ENCODE data around the gene TSR2. TPM values are rescaled to one million over a fixed set of nuclear protein-coding genes. Genes with fewer than 3 reads are reported as not detected.
"Not testable (repeated sequence)": the region's sequence is repeated elsewhere in the genome, so short reads cannot be mapped to it uniquely, and the experiment has no call there.

The TSR2 gene
- total RNA-seq, 2 experiments from 2014 or later: 31.4 to 31.5 TPM

DNA sequence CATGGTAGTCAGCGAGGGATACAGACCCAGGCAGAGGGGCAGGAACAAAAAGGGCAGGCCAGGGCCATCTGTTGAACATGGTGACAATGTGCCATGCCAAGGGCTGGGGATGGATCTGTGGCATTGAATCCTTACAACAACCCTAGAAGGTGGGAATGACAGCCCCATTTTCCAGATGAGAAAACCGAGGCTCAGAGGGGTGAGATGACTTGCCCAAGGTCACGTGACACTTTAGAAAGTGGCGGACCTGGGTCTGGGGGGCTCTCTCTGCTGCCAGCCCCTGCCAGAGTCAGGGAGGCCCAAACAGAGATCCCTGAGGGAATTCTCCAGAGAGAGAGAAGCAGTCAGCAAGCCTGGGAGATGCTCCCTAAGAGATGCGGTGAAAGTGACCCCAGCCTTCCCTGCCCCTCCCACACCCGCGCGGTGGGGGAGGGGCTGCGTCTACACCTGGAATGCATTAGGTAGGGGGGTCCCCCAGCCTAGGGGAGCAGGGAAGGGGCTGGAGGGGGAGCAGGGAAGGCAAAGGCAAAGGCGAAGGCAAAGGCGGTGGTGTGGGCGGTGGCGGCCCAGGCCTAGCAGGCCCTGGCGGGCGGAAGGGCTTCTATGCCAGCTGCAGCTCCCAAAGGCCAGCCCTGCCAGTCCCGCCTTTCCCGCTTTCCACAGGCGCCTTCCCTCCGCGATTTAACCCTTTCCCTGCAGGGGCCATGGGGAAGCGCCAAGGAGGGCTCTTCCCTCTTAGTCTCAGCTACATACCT, 42.8 kb downstream of the TSR2 start:
- ChIA-PET POLR2A (no interaction called here), CTCF (no interaction called here)
- ATAC-seq (no peak), DNase-seq (no peak)
- Mint-ChIP-seq H3K4me3 (no peak overlapping the region), H3K9me3 (ENCODE audit: insufficient read depth) (no peaks in the 10 kb centered on the region), H3K36me3 (ENCODE audit: low read depth) (no peaks in the 10 kb centered on the region), H3K27ac (no peak overlapping the region), H3K27me3 (ENCODE audit: low read depth) (no peaks in the 10 kb centered on the region), H3K4me1 (ENCODE audit: low read depth) (no peaks in the 10 kb centered on the region)

DNA sequence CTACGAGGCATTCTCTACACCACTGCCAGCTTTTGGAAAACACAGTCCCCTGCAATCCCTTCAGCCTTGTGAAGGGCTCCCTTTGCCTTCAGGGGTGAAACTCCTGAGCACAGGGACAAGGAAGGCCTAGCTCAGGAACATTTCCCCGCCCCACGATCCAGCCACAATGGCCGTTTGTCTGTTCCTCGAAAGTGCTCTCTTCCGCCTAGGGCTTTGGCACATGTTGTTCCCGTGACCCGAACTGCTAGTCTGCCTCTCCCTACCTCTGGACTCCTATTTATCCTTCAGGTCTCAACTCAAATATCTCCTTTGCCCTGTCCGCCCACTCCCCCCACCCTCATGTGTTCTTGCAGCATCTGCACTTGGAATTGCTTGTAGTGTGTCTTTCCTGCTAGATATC, 43.7 kb downstream of the TSR2 start:
- ATAC-seq: no peak
- H3K9me3 Mint-ChIP-seq (ENCODE audit: insufficient read depth): no peaks in the 10 kb centered on the region
- H3K4me1 Mint-ChIP-seq (ENCODE audit: low read depth): no peaks in the 10 kb centered on the region
- no peak overlapping the region for H3K27ac Mint-ChIP-seq
- no peaks in the 10 kb centered on the region for H3K27me3 Mint-ChIP-seq (ENCODE audit: low read depth)
- ChIA-PET POLR2A (no interaction called here), CTCF (no interaction called here)
- H3K36me3 Mint-ChIP-seq (ENCODE audit: low read depth): no peaks in the 10 kb centered on the region
- H3K4me3 Mint-ChIP-seq: no peak overlapping the region
- DNase-seq: no peak

DNA sequence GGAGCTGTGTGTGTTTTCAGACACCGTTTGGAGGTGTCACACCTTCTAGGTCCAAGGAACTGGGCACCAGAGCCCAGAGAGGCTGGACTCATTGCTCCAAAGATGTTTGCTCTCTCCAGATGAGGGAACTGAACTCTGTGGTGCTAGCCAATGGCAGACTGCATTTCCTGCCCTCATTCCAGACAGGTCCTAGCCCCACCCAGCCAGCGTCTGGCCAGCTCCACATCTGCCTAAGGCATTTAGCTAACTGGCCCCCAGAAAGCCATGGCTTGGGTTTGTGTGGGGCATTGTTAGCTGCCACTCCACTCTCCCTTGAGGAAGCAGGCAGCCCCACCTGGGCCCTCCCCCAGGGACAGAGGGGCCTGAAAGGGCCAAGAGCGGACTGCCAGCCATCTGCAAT, 44.5 kb downstream of the TSR2 start:
- no peaks in the 10 kb centered on the region for H3K36me3 Mint-ChIP-seq (ENCODE audit: low read depth)
- H3K4me3 Mint-ChIP-seq: no peak overlapping the region
- H3K27ac Mint-ChIP-seq: no peak overlapping the region
- no peaks in the 10 kb centered on the region for H3K4me1 Mint-ChIP-seq (ENCODE audit: low read depth)
- POLR2A ChIA-PET: no interaction called here
- no peak for DNase-seq
- no peak for ATAC-seq
- CTCF ChIA-PET: no interaction called here
- H3K9me3 Mint-ChIP-seq (ENCODE audit: insufficient read depth): no peaks in the 10 kb centered on the region
- H3K27me3 Mint-ChIP-seq (ENCODE audit: low read depth): no peaks in the 10 kb centered on the region

DNA sequence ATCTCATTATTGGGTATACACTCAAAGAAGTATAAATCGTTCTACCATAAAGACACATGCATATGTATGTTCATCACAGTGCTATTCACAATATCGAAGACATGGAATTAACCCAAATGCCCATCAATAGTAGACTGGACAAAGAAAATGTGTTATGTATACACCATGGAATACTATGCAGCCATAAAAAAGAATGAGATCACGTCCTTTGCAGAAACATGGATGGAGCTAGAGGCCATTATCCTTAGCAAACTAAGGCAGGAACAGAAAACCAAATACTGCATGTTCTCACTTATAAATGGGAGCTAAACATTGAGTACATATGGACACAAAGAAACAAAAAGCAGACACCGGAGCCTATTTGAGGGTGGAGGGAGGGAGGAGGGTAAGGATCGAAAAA, 49.6 kb downstream of the TSR2 start:
- DNase-seq; H3K27ac Mint-ChIP-seq; H3K9me3 Mint-ChIP-seq (ENCODE audit: insufficient read depth); H3K36me3 Mint-ChIP-seq (ENCODE audit: low read depth); H3K4me1 Mint-ChIP-seq (ENCODE audit: low read depth); H3K4me3 Mint-ChIP-seq; ATAC-seq; POLR2A ChIA-PET; CTCF ChIA-PET: not testable (repeated sequence)
- H3K27me3 Mint-ChIP-seq (ENCODE audit: low read depth): peaks cover 17% of the 10 kb centered on the region

DNA sequence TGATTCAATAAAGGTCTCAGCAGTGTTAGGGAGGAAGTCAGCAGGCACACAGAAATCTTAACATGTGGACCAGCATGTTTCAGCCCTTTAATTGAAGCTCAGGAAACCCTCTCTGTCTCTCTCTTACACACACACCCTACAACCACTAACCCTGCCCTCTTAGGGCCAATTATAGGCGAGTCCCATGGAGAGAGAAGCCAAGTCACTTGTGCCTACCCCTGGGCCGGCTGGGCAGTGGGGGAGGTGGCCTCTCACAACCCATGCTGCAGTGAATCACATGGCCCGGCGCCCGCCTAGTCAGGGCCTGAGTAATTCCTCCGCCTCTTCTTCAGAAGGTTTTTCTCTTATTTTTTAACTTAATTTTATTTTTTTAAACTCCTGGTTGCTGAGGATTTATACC, 52.1 kb downstream of the TSR2 start:
- ChIA-PET POLR2A (no interaction called here), CTCF (no interaction called here)
- Mint-ChIP-seq H3K4me1 (ENCODE audit: low read depth) (no peaks in the 10 kb centered on the region), H3K27me3 (ENCODE audit: low read depth) (peaks cover 27% of the 10 kb centered on the region), H3K27ac (no peak overlapping the region), H3K4me3 (no peak overlapping the region), H3K36me3 (ENCODE audit: low read depth) (no peaks in the 10 kb centered on the region), H3K9me3 (ENCODE audit: insufficient read depth) (no peaks in the 10 kb centered on the region)
- ATAC-seq (no peak), DNase-seq (no peak)

DNA sequence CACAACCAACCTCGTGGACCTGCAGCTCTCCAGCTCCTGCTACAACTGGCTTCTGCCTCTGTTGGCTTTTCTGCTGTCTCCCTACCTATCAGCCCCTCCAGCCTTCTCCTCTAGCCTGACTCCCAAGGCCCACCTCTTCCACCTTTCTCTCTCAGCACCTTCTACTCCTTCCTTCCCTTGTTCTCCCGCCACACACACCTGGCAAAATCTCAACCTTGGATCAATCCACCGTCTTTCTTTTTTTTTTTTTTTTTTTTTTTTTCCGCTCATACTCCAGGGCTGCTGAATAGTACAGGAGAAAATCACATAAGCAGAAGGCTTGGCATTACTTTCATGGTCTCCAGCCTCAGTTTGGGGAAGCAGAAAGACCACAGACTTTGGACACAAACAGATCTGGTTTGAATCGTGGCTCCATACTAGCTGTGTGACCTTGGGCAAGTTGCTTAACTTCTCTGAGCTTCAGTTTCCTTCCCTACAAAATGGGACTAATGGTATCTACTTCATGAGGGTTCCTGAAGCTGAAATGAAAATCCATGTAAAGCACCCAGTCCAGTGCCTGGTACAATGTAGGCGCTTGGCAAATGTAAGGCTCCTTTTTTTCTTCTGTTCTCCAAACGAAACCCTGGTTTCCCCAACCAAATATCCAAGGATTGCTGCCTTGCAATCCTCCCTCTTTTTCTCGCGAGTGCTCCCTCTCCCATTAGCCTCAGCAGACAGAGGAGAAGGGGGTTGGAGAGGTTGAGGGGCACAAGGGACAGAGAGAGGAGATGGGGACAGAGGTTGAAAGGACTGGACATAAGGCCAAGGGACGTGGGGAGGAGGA, 54.2 kb downstream of the TSR2 start:
- no peaks in the 10 kb centered on the region for H3K4me1 Mint-ChIP-seq (ENCODE audit: low read depth)
- peaks cover 37% of the 10 kb centered on the region for H3K27me3 Mint-ChIP-seq (ENCODE audit: low read depth)
- POLR2A ChIA-PET: no interaction called here
- no peaks in the 10 kb centered on the region for H3K9me3 Mint-ChIP-seq (ENCODE audit: insufficient read depth)
- DNase-seq (no peak), ATAC-seq (no peak)
- H3K4me3 Mint-ChIP-seq: no peak overlapping the region
- H3K36me3 Mint-ChIP-seq (ENCODE audit: low read depth): no peaks in the 10 kb centered on the region
- CTCF ChIA-PET: no interaction called here
- no peak overlapping the region for H3K27ac Mint-ChIP-seq

Other genes starting within 250 kb of the TSR2 start
- under 1 TPM; 0.03 to 0.05 TPM for gene WNK3, start 82.4 kb upstream of the TSR2 start, total RNA-seq
- gene FGD1, start 55.8 kb downstream of the TSR2 start, total RNA-seq: not detected
- gene GNL3L, start 89.8 kb downstream of the TSR2 start, total RNA-seq: 10 to 100 TPM; 55.2 to 57.7 TPM

Measured in activated CD8-positive, alpha-beta T cell treated with anti-CD3 and anti-CD28 coated beads, Interleukin-2, amount 10 ng/mL, durations not matched to agents 7 days and 5 days (primary cell).